Stimulated activated CD8-positive, alpha-beta memory T cell treated with anti-CD3 and anti-CD28 coated beads, Interleukin-7, amount 100 ng/mL, for 1 hour (primary cell): Measurements from ENCODE around the gene BIRC2.

Experiments
- DNase-seq, 2 donors: peaks; one replicate each; pipeline ENCODE4 v3.0.0-alpha.2; 2020; ENCODE audit warnings: low read depth in 2 of 2

The BIRC2 gene

GRCh38 chr11:102401905-102402304, 54.9 kb downstream of the BIRC2 start:
- no peak for DNase-seq

GRCh38 chr11:102402548-102402947, 55.5 kb downstream of the BIRC2 start:
- DNase-seq = no peak

DNA sequence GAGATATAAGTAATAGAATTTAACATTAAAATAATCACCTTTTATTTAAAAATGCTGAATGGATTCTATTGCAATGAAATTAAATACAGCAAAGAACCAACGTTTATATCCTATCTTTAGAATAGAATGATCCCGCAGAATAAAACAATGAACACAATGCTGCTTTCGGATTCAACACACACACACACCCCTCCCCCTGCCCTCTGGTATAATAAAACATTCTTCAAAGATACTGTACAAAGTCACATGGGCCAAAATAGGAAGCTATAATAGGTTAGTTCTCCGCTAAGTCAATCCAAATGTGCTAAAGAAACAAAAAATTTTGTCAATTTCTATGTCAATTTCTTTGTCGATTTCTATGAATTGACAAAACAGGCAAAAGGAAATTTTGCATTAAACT, 58.5 kb downstream of the BIRC2 start:
- no peak for DNase-seq

GRCh38 chr11:102406099-102406498, 59.1 kb downstream of the BIRC2 start:
- no peak for DNase-seq

- DNase-seq = no peak
These were observed 60.9 kb downstream of the BIRC2 start for GRCh38 chr11:102407901-102408300.

DNA sequence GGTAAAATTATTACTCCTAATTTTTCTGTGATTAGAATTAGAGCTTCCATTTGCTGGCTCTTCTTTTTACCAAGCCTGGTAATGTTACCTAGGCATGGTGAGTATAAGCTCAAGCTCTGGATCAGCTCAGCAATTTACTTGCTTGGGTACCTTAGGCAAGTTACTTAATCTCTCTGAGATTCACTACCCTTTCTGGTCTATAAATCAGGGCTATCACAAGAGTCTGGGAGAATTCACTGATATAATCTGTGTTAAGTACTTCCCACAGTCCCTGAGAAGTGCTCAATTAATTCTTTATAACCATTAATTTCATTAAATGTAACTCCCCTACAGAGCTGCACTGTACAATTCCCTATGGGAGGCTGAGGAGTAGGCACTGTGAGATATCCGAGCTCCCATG, 61.3 kb downstream of the BIRC2 start:
- no peak for DNase-seq

- no peak for DNase-seq
These were observed 63.4 kb downstream of the BIRC2 start for GRCh38 chr11:102410382-102410784.

GRCh38 chr11:102411142-102411541, 64.1 kb downstream of the BIRC2 start:
- no peak for DNase-seq

- DNase-seq = no peak
These were observed 66.5 kb downstream of the BIRC2 start for GRCh38 chr11:102413497-102413896.

DNA sequence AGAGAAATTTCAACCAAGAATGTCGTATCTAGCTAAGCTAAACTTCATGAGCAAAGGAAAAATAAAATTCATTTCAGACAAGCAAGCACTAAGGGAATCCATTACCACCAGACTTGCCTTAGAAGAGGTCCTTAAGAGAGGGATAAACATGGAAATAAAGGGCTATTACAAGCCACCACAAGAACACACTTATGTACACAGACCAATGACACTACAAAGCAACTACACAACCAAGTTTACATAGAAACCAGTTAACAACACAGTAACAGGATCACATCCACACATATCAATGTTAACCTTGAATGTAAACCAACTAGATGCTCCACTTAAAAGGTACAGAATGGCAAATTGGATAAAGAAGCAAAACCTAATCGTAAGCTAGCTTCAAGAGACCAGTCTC, 67.5 kb downstream of the BIRC2 start:
- no peak for DNase-seq

DNA sequence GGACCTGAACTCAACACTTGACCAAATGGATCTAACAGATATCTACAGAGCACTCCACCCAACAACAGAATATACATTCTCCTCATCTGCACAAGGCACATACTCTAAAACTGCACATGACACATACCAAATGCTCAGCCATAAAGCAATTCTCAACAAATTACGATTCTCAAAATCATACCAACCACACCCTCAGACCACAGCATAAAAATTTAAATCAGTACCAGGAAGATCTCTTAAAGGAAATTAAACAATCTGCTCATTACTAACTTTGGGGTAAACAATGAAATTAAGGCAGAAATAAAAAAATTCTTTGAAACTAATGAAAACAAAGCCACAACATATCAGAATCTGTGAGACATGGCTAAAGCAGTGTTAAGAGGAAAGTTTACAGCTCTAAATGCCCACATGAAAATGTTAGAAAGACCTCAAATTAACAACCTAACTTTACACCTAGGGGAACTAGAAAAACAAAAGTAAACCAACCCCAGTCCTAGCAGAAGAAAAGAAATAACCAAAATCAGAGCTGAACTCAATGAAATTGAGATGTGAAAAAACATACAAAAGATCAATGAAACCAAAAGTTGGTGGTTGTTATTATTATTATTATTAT, 68.4 kb downstream of the BIRC2 start:
- DNase-seq = no peak

- DNase-seq = no peak
These were observed 70.0 kb downstream of the BIRC2 start for GRCh38 chr11:102416976-102417375.

- no peak for DNase-seq
These were observed 72.2 kb downstream of the BIRC2 start for GRCh38 chr11:102419181-102419580.

GRCh38 chr11:102420547-102420946, 73.5 kb downstream of the BIRC2 start:
- no peak for DNase-seq

- no peak for DNase-seq
These were observed 74.2 kb downstream of the BIRC2 start for GRCh38 chr11:102421261-102421660.

- no peak for DNase-seq
These were observed 76.1 kb downstream of the BIRC2 start for GRCh38 chr11:102422817-102423712.

GRCh38 chr11:102423936-102424335, 76.9 kb downstream of the BIRC2 start:
- no peak for DNase-seq

- DNase-seq = no peak
These were observed 79.0 kb downstream of the BIRC2 start for GRCh38 chr11:102426000-102426399.

DNA sequence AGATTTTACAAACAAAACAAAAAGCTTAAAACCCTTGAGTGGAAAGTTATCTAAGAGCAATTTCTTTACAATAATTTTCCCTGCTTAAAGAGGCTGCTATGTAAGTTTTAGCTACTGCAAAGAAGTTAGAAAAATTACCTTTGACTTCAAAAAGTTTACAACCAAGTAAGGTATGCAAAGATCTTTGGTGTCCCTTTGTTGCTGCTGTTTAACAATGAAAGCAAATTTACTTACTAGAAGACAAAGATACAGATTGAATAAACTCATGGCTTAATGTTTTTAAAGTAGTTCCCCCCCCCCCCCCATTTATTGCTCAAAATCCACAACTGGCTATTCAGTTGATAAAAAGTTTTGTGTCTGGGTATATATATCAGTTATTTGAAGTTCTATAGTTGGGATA, 79.6 kb downstream of the BIRC2 start:
- DNase-seq = no peak

GRCh38 chr11:102427068-102427467, 80.1 kb downstream of the BIRC2 start:
- DNase-seq = no peak
